Nephron (organoid): ENCODE results near the gene LYRM1.
"Not testable (repeated sequence)": the region's sequence is repeated elsewhere in the genome, so short reads cannot be mapped to it uniquely, and the experiment has no call there.

Experiments
- H3K27ac Mint-ChIP-seq, 3 experiments: 2 replicates each; pipeline ENCODE4 v1.8.0; 2020; ENCODE audit warnings: mixed read lengths in 3 of 3, mild to moderate bottlenecking in 2 of 3, moderate library complexity in 1 of 3
- H3K27me3 Mint-ChIP-seq: 2 replicates; pipeline ENCODE4 v1.8.0; 2021; ENCODE audit warnings: low read depth, mild to moderate bottlenecking, moderate library complexity, mixed read lengths
- H3K36me3 Mint-ChIP-seq: 2 replicates; pipeline ENCODE4 v1.8.0; 2020; ENCODE audit warnings: low read depth, mixed read lengths
- H3K4me1 Mint-ChIP-seq: 2 replicates; pipeline ENCODE4 v1.8.0; 2020; ENCODE audit warnings: mixed read lengths
- H3K4me3 Mint-ChIP-seq, 3 experiments: 2 replicates each; pipeline ENCODE4 v1.8.0; 2020; ENCODE audit warnings: mild to moderate bottlenecking in 3 of 3, mixed read lengths in 3 of 3, moderate library complexity in 2 of 3
- H3K9me3 Mint-ChIP-seq: 2 replicates; pipeline ENCODE4 v1.8.0; 2020; ENCODE audit warnings: mixed read lengths
- TF ChIP-seq, protein P1 (sequence below), 3 experiments: fragments of 200-600 bp; sonication (generic); IDR thresholded peaks; one replicate each; pipeline ENCODE4 v1.5.0; 2021; ENCODE audit warnings: antibody characterized with exemption in 3 of 3; ENCODE audit not compliant: unreplicated experiment in 3 of 3

Gene LYRM1

DNA sequence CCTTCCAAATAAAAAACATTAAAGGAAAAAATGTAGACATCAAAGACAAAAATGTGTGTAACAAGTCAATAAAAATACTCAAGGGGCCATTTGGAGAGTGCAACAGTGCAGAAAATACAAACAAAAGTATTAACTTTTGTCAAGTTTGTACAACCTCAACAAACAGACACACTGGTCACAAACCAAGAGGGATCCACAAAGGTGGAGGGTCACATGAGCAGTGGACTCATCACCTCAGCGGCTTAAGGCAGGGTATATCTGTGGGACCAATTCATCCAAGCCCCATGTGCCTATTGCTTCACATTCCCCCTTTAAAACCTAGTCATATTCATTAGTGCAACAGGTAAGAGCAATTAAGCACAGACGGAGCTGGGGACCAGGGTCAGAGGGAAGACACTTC is 45.6 kb upstream of the LYRM1 start:
- TF ChIP-seq, protein P1, sequence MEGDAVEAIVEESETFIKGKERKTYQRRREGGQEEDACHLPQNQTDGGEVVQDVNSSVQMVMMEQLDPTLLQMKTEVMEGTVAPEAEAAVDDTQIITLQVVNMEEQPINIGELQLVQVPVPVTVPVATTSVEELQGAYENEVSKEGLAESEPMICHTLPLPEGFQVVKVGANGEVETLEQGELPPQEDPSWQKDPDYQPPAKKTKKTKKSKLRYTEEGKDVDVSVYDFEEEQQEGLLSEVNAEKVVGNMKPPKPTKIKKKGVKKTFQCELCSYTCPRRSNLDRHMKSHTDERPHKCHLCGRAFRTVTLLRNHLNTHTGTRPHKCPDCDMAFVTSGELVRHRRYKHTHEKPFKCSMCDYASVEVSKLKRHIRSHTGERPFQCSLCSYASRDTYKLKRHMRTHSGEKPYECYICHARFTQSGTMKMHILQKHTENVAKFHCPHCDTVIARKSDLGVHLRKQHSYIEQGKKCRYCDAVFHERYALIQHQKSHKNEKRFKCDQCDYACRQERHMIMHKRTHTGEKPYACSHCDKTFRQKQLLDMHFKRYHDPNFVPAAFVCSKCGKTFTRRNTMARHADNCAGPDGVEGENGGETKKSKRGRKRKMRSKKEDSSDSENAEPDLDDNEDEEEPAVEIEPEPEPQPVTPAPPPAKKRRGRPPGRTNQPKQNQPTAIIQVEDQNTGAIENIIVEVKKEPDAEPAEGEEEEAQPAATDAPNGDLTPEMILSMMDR (IDR thresholded peaks at IDR 0.05; ENCODE audit: unreplicated experiment in 3 of 3) = no peak
- Mint-ChIP-seq H3K4me3 (no peak overlapping the region), H3K4me1 (peaks cover 29% of the 10 kb centered on the region), H3K9me3 (no peaks in the 10 kb centered on the region), H3K27me3 (no peaks in the 10 kb centered on the region), H3K27ac (no peak overlapping the region), H3K36me3 (peaks cover 41% of the 10 kb centered on the region)

- TF ChIP-seq, protein P1 (IDR thresholded peaks at IDR 0.05; ENCODE audit: unreplicated experiment in 3 of 3) = no peak
- Mint-ChIP-seq H3K36me3 (peaks cover 59% of the 10 kb centered on the region), H3K9me3 (no peaks in the 10 kb centered on the region), H3K27me3 (no peaks in the 10 kb centered on the region), H3K4me1 (peaks cover 9% of the 10 kb centered on the region), H3K4me3 (no peak overlapping the region), H3K27ac (no peak overlapping the region)
Observed at GRCh38 chr16:20857281-20857680, 43.3 kb upstream of the LYRM1 start.

DNA sequence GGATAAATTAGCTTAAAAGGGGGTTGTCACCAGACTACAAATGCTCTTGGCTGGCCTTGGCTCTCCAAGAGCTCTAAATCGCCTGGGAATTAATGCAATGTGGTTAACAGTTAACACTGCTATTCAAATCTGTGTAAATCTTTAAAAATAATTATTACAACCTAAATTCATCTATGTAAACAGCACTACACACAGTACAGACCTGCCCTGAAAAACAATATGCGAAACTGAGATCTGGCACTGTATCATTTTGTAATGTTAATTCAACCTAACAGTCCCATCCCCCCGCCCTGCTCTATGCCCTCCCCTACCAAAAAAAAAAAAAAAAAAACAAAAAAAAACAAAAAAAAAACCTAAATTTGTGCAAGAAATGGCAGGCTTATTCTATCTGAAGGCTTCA is 41.3 kb upstream of the LYRM1 start:
- Mint-ChIP-seq H3K36me3 (peaks cover 54% of the 10 kb centered on the region), H3K4me1 (no peaks in the 10 kb centered on the region), H3K4me3 (no peak overlapping the region), H3K27ac (no peak overlapping the region), H3K27me3 (no peaks in the 10 kb centered on the region), H3K9me3 (no peaks in the 10 kb centered on the region)
- TF ChIP-seq, protein P1 (IDR thresholded peaks at IDR 0.05; ENCODE audit: unreplicated experiment in 3 of 3) = no peak

GRCh38 chr16:20859699-20860098 is 40.9 kb upstream of the LYRM1 start:
- Mint-ChIP-seq H3K27me3 (no peaks in the 10 kb centered on the region), H3K4me1 (no peaks in the 10 kb centered on the region), H3K4me3 (no peak overlapping the region)

GRCh38 chr16:20860361-20860760 is 40.2 kb upstream of the LYRM1 start:
- Mint-ChIP-seq H3K27me3 (no peaks in the 10 kb centered on the region), H3K9me3 (no peaks in the 10 kb centered on the region), H3K36me3 (peaks cover 48% of the 10 kb centered on the region), H3K4me3 (no peak overlapping the region), H3K4me1 (peaks cover under 1% of the 10 kb centered on the region), H3K27ac (no peak overlapping the region)
- TF ChIP-seq, protein P1 (IDR thresholded peaks at IDR 0.05; ENCODE audit: unreplicated experiment in 3 of 3) = no peak

More at GRCh38 chr16:20859699-20860098, 40.9 kb upstream of the LYRM1 start:
- Mint-ChIP-seq H3K9me3 (no peaks in the 10 kb centered on the region), H3K27ac (no peak overlapping the region), H3K36me3 (peaks cover 52% of the 10 kb centered on the region)
- TF ChIP-seq, protein P1 (IDR thresholded peaks at IDR 0.05; ENCODE audit: unreplicated experiment in 3 of 3) = no peak

- peaks cover 42% of the 10 kb centered on the region for H3K36me3 Mint-ChIP-seq
- H3K4me3 Mint-ChIP-seq, H3K4me1 Mint-ChIP-seq, H3K9me3 Mint-ChIP-seq, H3K27me3 Mint-ChIP-seq, H3K27ac Mint-ChIP-seq: not testable (repeated sequence)
Observed at GRCh38 chr16:20860995-20861394, 39.6 kb upstream of the LYRM1 start.
